HG02678 (cell line): ENCODE results near the gene SPANXN4.

Experiments
- ATAC-seq: cut with Tn5 transposase; IDR thresholded peaks from one replicate; pipeline ENCODE4 v1.9.1; 2021; ENCODE audit warnings: mild to moderate bottlenecking, moderate library complexity; ENCODE audit not compliant: unreplicated experiment

Gene SPANXN4

GRCh38 chrX:143025628-143026027 lies at the start of gene SPANXN4:
Gene SPANXN4, plus strand, starts transcription at chrX:143025928. Its CDS starts 87 bp downstream, at chrX:143026015.
- no peak for ATAC-seq

GRCh38 chrX:142977128-142977914 lies 48.4 kb upstream of the SPANXN4 start:
- ATAC-seq, result peak; percentile 88

GRCh38 chrX:142978130-142978684 lies 47.5 kb upstream of the SPANXN4 start:
- ATAC-seq, result peak; percentile 30

- ATAC-seq, result no peak
These were observed 43.0 kb upstream of the SPANXN4 start for GRCh38 chrX:142982679-142983078.

- no peak for ATAC-seq
These were observed 30.7 kb upstream of the SPANXN4 start for GRCh38 chrX:142994988-142995387.

GRCh38 chrX:142998447-142999198 lies 27.1 kb upstream of the SPANXN4 start:
- no peak for ATAC-seq

GRCh38 chrX:142999199-142999701 lies 26.5 kb upstream of the SPANXN4 start:
- no peak for ATAC-seq

- no peak for ATAC-seq
These were observed 23.5 kb upstream of the SPANXN4 start for GRCh38 chrX:143002206-143002605.

GRCh38 chrX:143017272-143017671 lies 8.5 kb upstream of the SPANXN4 start:
- ATAC-seq, result no peak

- no peak for ATAC-seq
These were observed 1.5 kb downstream of the SPANXN4 start for GRCh38 chrX:143027275-143027674.

GRCh38 chrX:143047511-143047910 lies 21.8 kb downstream of the SPANXN4 start:
- no peak for ATAC-seq

- ATAC-seq, result no peak
These were observed 32.4 kb downstream of the SPANXN4 start for GRCh38 chrX:143058120-143058519.

- ATAC-seq, result no peak
These were observed 55.5 kb downstream of the SPANXN4 start for GRCh38 chrX:143081231-143081630.

- no peak for ATAC-seq
These were observed 56.8 kb downstream of the SPANXN4 start for GRCh38 chrX:143082537-143082936.
